Ovary (tissue), 9 donors: ENCODE data around the gene TNFRSF4. TPM values are rescaled to one million over a fixed set of nuclear protein-coding genes. Genes with fewer than 3 reads are reported as not detected.

ENCODE experiments used
- DNase-seq, 5 donors: peaks; one replicate each; pipeline ENCODE4 v3.0.0-alpha.2; 2019 to 2020
- H3K27ac ChIP-seq, 2 donors: fragments of 200-600 bp; one replicate each; pipeline versions ENCODE4 v1.5.1 to v1.8.0; 2019 to 2022
- H3K27me3 ChIP-seq: fragments of 200-600 bp; one replicate; pipeline ENCODE4 v1.8.0; 2022
- H3K36me3 ChIP-seq: fragments of 200-600 bp; sonication (generic); one replicate; pipeline ENCODE4 v1.5.1; 2019
- H3K4me1 ChIP-seq: one replicate; pipeline ENCODE4 v1.8.1; 2013; ENCODE audit warnings: mild to moderate bottlenecking, moderate library complexity; ENCODE audit not compliant: insufficient read depth
- H3K4me3 ChIP-seq: fragments of 200-600 bp; sonication (generic); one replicate; pipeline ENCODE4 v1.5.1; 2017
- H3K9me3 ChIP-seq, 2 donors: fragments of 200-600 bp in 1 of 2; sonication (generic) in 1 of 2; one replicate each; pipeline versions ENCODE4 v1.5.1 to v1.8.1; 2013 to 2019; ENCODE audit warnings: mild to moderate bottlenecking in 1 of 2, moderate library complexity in 1 of 2
- CTCF ChIP-seq, 3 donors: fragments of 450-650 bp in 2 of 3; fragments of 200-600 bp in 1 of 3; IDR thresholded peaks; one replicate each; pipeline versions ENCODE4 v1.5.1 to v1.8.0; 2016 to 2022; ENCODE audit warnings: antibody characterized with exemption in 3 of 3, mild to moderate bottlenecking in 1 of 3
- EP300 ChIP-seq: sonication (generic); formaldehyde crosslinking; IDR thresholded peaks from one replicate; pipeline ENCODE4 v1.6.1; 2017; ENCODE audit warnings: antibody characterized with exemption
- POLR2A ChIP-seq: fragments of 450-650 bp; IDR thresholded peaks from one replicate; pipeline ENCODE4 v1.6.1; 2017; ENCODE audit warnings: antibody characterized with exemption, mild to moderate bottlenecking, moderate library complexity
- WGBS, 3 donors: extraction: QIAGEN DNeasy Blood & Tissue Kit in 1 of 3; methylation state at CpG; one replicate each; pipeline versions ENCODE4 v1.1.5 to v1.1.7; 2013 to 2017; 5-methylcytosine and 5-hydroxymethylcytosine counted together
- intact Hi-C, 4 donors: fragments of 100-400 bp; cut with DNase I; formaldehyde crosslinking; loops; one replicate each; pipeline versions ENCODE4 v1.11.0 to v1.15.1; 2022 to 2023
- polyA plus RNA-seq, 2 donors: library from polyadenylated mRNA; stranded (reverse); fragments of 200-250 nt in 1 of 2; fragments of 350-450 nt in 1 of 2; fragmentation: Illumina TruSeq in 1 of 2; extraction: RNeasy Lipid Tissue Mini Kit (QIAGEN cat#74804) in 1 of 2; gene quantifications; one replicate each; pipeline ENCODE4 v1.2.3, GENCODE V29; 2013 to 2014
- total RNA-seq, 7 donors: library from RNA; depleted of rRNA in 2 of 7; stranded (reverse); fragments of >200 nt in 2 of 7; fragmentation: NEBNext Ultra II Directional in 3 of 7; extraction: Animal tissue kit (Norgen Biotek cat#: 25700) in 3 of 7; gene quantifications; one replicate each; pipeline versions ENCODE4 v1.1.0 to v1.2.4, GENCODE V29; 2016 to 2023
- donor health status: DM: no; HTN: no; CAD: no; lungs with moderate emphysema.
- donor health status: DM: no; HTN: no; CAD: no.
- donor health status: Bipolar disorder and iron deficiency.
- donor health status: DM: yes; HTN: yes; CAD: no.
- donor health status: DM: no; HTN: no; CAD: no.
- donor health status: DM: yes; HTN: yes; CAD: no.

The TNFRSF4 gene
- total and polyA plus RNA-seq, 9 donors, result 0.37 to 2.5 (median 0.89) TPM; not detected in 1

- no peaks in the 10 kb centered on the region for H3K9me3 ChIP-seq
- DNase-seq, result no peak
- H3K27me3 ChIP-seq, result peaks cover under 1% of the 10 kb centered on the region
- intact Hi-C loops, result loop anchor here in 1 of 4 donors (5.0 kb wide), 1 partner anchor 409 kb away; no protein-coding TSS in a partner anchor
- H3K4me3 ChIP-seq, result no peak within 1 kb of the TSS
- H3K36me3 ChIP-seq, result no peaks in the 10 kb centered on the region
- no peak for TF ChIP-seq EP300
- no peak for TF ChIP-seq CTCF (IDR thresholded peaks at IDR 0.05)
- no peak for TF ChIP-seq POLR2A
- no peaks in the 10 kb centered on the region for H3K4me1 ChIP-seq
- no peak within 1 kb of the TSS for H3K27ac ChIP-seq
- 2 to 4% (median 3%) methylated on average over 49 to 74 of the region's 74 CpGs for WGBS, 3 donors
Measured at GRCh38 chr1:1246577-1247340, 32.8 kb upstream of the TNFRSF4 start, which contains the start of gene C1QTNF12. TSS of gene C1QTNF12 (minus strand) at chr1:1246722. CDS start at chr1:1246690, 32 bp downstream.

- no peak for TF ChIP-seq CTCF (IDR thresholded peaks at IDR 0.05)
- TF ChIP-seq POLR2A, result no peak
- no peak for TF ChIP-seq EP300
- 29 to 64% (median 30%) methylated on average over 13 to 45 of the region's 45 CpGs for WGBS, 3 donors
- H3K9me3 ChIP-seq, result no peaks in the 10 kb centered on the region
- peaks cover 6% of the 10 kb centered on the region for H3K27me3 ChIP-seq
- no peak overlapping the region for H3K27ac ChIP-seq
- H3K4me3 ChIP-seq, result no peak overlapping the region
- intact Hi-C loops, result loop anchor here in 1 of 4 donors (5.0 kb wide), 1 partner anchor 409 kb away; no protein-coding TSS in a partner anchor
- DNase-seq, result no peak
- no peaks in the 10 kb centered on the region for H3K4me1 ChIP-seq
- no peaks in the 10 kb centered on the region for H3K36me3 ChIP-seq
Measured at GRCh38 chr1:1245817-1246576, 32.0 kb upstream of the TNFRSF4 start.

GRCh38 chr1:1245178-1245816 lies 31.3 kb upstream of the TNFRSF4 start:
- DNase-seq, result no peak
- H3K4me1 ChIP-seq, result no peaks in the 10 kb centered on the region
- H3K27ac ChIP-seq, result no peak overlapping the region
- H3K36me3 ChIP-seq, result no peaks in the 10 kb centered on the region
- H3K4me3 ChIP-seq, result no peak overlapping the region
- WGBS, 3 donors, result 48 to 56% (median 56%) methylated on average over 11 to 22 of the region's 23 CpGs
- no peaks in the 10 kb centered on the region for H3K9me3 ChIP-seq
- peaks cover 6% of the 10 kb centered on the region for H3K27me3 ChIP-seq
- intact Hi-C loops, result loop anchor here in 1 of 4 donors (5.0 kb wide), 1 partner anchor 408 kb away; no protein-coding TSS in a partner anchor
- TF ChIP-seq POLR2A, result no peak
- no peak for TF ChIP-seq CTCF (IDR thresholded peaks at IDR 0.05)
- no peak for TF ChIP-seq EP300

GRCh38 chr1:1244192-1244811 lies 30.3 kb upstream of the TNFRSF4 start:
- Histone ChIP-seq H3K36me3 (no peaks in the 10 kb centered on the region), H3K4me1 (no peaks in the 10 kb centered on the region), H3K4me3 (no peak overlapping the region), H3K27ac (no peak overlapping the region), H3K9me3 (no peaks in the 10 kb centered on the region), H3K27me3 (peaks cover 8% of the 10 kb centered on the region)
- DNase-seq, result no peak
- intact Hi-C loops, result no loop called here
- no peak for TF ChIP-seq EP300
- no peak for TF ChIP-seq POLR2A
- no peak for TF ChIP-seq CTCF (IDR thresholded peaks at IDR 0.05)
- WGBS, 3 donors, result 64 to 71% (median 69%) methylated on average over 30 of the region's 30 CpGs
